ENCODE data around the gene ZSCAN5B.

ZSCAN5B gene

GRCh38 chr19:56159009-56159559 lies 38.5 kb downstream of the ZSCAN5B start:
- no peak for DNase-seq (ENCODE audit: extremely low read depth, low read depth)
- TF ChIP-seq, protein P1, sequence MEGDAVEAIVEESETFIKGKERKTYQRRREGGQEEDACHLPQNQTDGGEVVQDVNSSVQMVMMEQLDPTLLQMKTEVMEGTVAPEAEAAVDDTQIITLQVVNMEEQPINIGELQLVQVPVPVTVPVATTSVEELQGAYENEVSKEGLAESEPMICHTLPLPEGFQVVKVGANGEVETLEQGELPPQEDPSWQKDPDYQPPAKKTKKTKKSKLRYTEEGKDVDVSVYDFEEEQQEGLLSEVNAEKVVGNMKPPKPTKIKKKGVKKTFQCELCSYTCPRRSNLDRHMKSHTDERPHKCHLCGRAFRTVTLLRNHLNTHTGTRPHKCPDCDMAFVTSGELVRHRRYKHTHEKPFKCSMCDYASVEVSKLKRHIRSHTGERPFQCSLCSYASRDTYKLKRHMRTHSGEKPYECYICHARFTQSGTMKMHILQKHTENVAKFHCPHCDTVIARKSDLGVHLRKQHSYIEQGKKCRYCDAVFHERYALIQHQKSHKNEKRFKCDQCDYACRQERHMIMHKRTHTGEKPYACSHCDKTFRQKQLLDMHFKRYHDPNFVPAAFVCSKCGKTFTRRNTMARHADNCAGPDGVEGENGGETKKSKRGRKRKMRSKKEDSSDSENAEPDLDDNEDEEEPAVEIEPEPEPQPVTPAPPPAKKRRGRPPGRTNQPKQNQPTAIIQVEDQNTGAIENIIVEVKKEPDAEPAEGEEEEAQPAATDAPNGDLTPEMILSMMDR (IDR thresholded peaks at IDR 0.05; ENCODE audit: low read depth, low read length) = no peak

GRCh38 chr19:56158170-56158757 lies 39.3 kb downstream of the ZSCAN5B start:
- no peak for DNase-seq (ENCODE audit: extremely low read depth, low read depth)
- TF ChIP-seq, protein P1 (IDR thresholded peaks at IDR 0.05; ENCODE audit: low read depth, low read length) = no peak

GRCh38 chr19:56156768-56157167 lies 40.8 kb downstream of the ZSCAN5B start:
- TF ChIP-seq, protein P1 (IDR thresholded peaks at IDR 0.05; ENCODE audit: low read depth, low read length) = no peak
- no peak for DNase-seq (ENCODE audit: extremely low read depth, low read depth)

GRCh38 chr19:56155124-56155687 lies 42.4 kb downstream of the ZSCAN5B start:
- TF ChIP-seq, protein P1 (IDR thresholded peaks at IDR 0.05; ENCODE audit: low read depth, low read length) = no peak; the same call in none of the 2 replicates
- no peak for DNase-seq (ENCODE audit: extremely low read depth, low read depth)

GRCh38 chr19:56153507-56153906 lies 44.1 kb downstream of the ZSCAN5B start:
- TF ChIP-seq, protein P1 (IDR thresholded peaks at IDR 0.05; ENCODE audit: low read depth, low read length) = no peak
- DNase-seq (ENCODE audit: extremely low read depth, low read depth) = no peak

- no peak for DNase-seq (ENCODE audit: extremely low read depth, low read depth)
- TF ChIP-seq, protein P1 (IDR thresholded peaks at IDR 0.05; ENCODE audit: low read depth, low read length) = no peak
Measured at GRCh38 chr19:56152644-56153043, 44.9 kb downstream of the ZSCAN5B start.

DNA sequence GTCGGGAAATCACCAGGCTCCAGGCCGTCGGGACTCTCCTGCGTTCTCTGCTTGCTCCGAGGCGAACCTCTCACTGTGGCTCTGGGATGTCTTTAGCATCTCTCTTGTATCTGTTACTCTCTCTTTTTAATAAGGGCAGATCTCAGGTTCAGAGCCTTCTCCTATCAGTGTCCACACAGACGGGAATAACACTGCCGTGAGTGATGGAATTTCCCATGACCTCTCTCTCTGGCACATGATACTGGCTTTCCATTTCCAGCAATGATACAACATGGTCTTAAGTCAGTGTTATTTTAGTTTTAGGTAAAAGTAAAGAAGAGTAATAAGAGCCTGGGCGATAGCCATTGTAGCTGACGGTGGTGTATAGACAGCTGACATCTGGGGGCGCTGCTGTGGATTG lies 47.2 kb downstream of the ZSCAN5B start:
- DNase-seq (ENCODE audit: extremely low read depth, low read depth) = no peak
- TF ChIP-seq, protein P1 (IDR thresholded peaks at IDR 0.05; ENCODE audit: low read depth, low read length) = no peak
